DMS153 (cell line): ENCODE measurements around the gene TMEM51.

Experiments
- DNase-seq: peaks from one replicate; lab custom pipeline; 2025; lab: John Stamatoyannopoulos, UW

The TMEM51 gene

DNA sequence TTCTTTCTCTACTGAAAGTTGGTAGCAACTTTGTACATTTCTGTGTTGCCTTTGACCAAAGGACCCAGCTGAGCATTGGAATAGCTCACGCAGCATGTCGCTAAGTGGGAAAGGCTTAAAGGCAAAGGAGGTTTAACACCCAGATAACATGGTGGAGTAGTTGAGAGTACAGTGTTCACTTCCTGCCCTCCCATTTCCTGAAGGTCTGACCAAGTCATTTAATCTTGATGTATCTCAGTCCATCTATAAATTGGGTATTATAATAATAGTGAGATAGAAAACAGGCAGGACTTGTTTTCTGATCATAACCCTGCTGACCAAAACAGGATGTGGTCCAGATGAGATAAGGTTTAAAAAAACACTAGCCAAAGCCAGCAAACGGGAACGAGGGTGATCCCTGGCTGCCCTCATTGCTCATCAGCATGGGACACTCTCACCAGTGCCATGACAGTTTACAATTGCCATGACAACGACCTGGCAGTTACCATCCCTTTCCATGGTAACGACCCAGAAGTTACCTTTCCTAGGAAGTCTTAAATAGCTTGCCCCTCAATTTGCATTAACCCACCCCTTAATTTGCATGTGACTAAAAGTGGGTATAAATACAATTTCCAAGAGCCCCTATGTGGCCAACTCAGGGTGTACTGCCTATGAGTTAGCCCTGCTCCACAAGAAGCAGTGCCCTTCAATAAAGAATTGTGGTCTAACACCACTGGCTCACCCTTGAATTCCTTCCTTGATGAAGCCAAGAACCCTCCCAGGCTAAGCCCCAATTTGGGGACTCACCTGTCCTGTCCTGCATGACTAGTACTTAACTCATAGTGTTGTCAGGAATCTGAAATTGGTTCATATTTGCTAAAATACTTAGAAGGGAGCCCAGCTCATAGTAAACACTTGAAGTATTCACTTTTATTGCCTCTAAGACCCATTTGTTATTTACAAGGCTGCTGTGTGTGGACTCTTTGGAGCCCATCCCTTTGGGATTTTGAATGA lies 65.0 kb downstream of the TMEM51 start:
- no peak for DNase-seq

DNA sequence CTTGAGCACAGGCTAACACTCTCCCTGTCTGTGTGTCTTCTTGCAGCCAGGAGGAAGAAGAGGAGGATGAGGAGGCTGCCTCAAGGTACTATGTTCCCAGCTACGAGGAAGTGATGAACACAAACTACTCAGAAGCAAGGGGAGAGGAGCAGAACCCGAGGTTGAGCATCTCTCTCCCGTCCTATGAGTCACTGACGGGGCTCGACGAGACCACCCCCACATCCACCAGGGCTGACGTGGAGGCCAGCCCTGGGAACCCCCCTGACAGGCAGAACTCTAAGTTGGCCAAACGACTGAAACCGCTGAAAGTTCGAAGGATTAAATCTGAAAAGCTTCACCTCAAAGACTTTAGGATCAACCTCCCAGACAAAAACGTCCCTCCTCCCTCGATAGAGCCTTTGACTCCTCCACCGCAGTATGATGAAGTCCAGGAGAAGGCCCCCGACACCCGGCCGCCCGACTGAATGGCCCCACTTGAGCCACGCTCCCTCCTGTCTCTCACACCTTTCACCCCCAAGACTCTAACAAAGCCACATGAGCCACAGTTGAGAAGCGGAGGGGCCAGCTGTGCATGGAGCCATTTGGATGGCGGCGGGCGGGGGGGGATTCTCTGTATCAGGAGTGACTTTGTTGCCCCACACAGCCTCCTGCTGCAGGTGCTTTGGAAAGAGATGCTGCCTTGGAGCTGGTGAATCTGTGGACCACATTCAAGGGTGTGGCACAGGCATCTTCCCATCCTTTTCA lies 65.9 kb downstream of the TMEM51 start:
- DNase-seq = no peak

DNA sequence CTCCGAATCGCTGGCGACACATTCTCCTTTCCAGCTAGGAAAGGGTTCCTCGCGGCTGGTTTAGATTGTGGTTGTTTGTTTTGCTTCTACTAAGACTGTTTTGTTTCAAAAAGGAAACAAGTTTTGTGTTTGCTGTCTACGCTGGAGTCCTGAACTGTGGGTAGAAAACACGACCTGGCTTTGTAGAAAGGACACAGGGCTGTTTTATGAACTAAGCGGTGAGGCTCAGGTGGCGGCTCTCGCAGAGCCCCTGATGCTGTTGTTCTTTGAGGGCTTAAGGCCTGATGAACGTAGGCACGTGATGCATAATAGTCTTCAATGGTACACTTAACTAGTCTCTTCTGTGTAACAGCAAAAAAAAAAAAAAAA lies 66.5 kb downstream of the TMEM51 start:
- DNase-seq = no peak

DNA sequence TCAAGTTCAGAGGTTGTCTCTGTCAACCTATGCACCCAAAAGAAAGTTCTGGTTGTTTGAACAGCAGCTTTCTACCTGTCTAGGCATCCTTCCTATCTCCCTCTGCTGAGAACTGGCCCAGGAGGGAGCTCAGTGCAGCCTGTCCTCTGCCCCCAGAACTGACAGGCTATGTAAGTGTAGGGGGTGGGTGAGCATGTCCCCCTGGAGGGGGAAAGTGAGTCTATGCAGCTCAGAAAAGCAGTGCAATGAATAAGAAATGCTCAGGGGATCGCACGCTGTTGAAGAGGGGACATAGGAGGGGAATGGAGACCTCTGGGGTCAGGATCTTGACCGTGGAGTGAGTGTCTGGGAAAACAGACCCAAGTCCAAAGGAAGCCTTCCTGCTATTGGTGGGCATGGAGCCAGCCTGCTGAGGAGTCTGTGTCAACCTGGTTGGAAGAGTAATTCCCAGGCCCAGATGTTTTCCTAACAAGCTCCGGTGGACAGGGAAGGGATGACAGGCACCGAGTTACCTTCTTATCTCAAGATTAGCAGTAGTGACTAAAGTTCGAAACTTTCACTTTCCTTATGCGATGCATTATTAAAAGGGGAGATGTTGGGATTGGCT lies 67.4 kb downstream of the TMEM51 start:
- DNase-seq = no peak

DNA sequence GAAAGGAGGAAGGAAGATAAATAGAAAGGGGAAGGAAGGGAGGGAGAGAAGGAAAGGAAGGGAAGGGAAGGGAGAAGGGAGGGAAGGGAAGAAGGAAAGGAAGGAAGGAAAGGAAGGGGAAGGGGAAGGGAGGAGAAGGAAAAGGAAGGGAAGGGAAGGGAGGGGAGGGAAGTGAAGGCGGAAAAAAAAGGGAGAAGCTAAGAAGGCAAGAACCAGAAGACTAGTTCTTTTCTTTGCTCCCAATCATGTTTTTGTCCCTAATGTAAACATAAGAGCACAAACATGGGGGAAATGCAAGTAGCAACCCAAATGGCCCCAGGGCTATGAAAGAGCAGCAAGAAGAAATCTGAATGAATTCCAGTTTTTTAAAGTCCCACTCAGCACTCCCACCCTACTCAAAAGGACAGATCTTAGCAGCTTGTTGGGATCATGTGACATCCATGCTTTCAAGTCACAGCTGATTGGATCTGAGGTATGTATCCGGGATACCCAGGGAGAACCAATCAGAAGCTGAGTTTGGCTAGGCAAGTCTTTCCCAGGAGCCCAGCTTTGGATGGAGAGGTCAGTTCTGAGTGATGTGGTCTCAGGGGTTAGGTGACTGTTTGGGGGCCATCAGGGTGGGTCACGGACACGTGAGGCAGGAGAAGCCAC lies 69.2 kb downstream of the TMEM51 start:
- DNase-seq = no peak

DNA sequence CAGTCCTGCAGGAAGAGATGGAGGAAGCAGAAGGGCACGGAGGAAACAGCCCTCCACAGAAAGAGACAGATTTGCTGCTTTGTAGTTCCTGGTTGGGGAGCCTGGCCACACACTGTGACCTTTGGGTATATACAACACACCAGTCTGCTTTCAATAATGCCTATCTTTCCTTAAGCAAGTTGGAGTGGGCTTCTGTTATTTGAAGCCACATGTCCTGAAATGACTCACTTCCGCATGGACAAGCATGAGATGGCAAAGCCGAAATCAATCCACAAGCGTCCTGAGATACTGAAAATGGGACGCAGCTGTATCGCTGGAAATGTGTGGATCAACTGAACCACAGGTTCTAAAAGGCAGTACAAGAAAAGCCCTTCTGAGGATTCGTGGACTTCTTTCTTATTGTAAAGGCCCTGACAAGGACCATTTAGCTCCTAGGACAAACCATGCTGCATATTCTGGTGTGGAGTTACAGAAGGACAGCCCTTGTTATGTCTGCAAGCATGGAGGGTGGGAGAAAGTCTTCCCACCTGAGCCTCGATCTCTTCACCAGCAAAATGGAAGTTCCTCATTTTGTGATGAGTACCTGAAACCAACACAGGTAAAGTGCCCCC lies 70.8 kb downstream of the TMEM51 start:
- DNase-seq = no peak

DNA sequence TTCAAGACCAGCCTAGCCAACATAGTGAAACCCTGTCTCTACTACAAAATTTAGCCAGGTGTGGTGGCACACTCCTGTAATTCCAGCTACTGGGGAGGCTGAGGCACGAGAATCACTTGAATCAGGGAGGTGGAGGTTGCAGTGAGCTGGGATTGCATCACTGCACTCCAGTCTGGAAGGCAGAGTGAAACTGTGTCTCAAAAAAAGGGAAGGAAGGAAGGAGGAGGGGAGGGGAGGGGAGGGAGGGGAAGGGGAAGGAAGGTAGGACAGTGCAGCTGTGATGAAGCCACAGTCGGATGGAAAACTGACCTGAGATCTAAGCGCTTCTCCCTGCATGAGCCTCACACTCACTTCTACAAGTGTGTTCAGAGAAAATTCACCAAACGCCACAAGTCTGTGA lies 71.4 kb downstream of the TMEM51 start:
- DNase-seq = no peak

DNA sequence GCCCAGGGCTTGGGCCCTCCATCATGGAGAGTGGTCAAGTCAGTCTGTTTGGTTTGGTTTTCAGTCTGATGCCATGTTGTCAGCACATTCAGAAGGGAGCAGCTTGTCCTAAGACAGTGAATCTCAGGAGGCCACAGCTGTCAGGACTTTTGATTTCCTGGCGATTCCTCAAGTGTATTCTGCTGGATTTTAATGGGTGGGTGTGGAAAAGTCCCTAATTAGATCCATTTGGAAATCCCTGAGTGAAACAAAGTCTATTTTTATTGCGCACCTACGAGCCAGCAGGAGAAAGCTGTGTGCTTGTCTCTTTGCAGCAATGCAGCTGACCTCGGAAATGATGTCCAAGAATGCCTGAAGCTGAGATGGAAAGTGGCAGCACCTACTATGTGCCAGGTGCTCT lies 71.9 kb downstream of the TMEM51 start:
- no peak for DNase-seq

DNA sequence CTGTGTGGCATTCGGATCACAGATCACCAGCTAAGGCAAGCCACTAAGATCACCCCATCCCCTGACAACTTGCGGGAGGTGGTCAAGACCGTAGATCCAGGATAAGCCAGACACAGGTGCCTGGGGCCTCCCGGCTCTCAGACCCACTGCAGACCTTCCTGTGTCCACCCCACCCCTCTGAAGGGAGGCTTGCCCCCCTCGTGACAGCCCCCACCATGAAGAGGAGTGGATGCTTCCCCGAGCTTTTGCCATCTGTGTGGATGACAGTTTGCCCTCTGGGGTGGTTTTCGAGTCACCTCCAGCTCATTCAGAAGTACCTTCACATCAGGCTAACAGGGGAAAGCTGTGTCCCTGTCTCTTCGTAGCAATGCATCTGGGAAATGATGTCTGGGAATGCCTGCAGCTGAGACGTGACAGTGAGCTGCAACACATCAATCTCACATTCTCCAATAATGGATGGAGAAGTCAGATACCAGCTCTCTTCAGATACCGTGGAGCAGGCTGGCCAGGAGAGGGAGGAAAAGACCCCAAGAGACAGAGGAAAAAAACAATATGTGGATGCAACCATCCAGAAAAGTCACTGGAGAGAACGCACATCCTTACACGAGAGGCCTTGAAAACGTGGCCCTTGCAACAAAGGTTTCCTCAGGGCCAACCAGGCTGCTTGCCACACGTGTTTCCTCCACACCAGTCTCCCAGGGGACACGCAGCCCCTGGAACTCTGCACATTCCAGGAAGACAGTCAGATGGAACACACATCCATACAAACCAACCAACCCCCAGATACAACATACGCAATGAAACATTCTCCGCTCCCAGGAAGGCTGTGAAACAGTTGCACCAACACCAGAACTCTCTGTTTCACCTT lies 73.1 kb downstream of the TMEM51 start:
- DNase-seq = no peak

DNA sequence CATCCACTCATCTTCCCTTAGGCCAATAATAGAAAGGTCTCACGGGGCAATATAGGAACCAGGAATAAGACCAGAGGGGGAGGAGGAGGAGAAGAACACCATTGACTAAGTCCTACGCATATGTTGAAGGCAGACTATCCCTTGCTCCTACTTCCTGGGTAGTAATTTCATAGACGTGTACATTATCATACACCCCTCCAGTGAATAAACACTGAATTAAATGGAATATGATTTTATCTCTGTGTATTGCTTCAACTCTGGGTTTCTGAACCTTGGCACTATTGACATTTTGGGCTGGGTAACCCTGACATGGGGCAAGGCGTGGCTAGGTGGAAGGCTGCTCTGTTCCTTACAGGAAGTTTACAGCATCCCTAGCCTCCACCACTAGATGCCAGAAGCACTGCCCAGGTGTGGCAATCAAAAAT lies 76.2 kb downstream of the TMEM51 start:
- no peak for DNase-seq

DNA sequence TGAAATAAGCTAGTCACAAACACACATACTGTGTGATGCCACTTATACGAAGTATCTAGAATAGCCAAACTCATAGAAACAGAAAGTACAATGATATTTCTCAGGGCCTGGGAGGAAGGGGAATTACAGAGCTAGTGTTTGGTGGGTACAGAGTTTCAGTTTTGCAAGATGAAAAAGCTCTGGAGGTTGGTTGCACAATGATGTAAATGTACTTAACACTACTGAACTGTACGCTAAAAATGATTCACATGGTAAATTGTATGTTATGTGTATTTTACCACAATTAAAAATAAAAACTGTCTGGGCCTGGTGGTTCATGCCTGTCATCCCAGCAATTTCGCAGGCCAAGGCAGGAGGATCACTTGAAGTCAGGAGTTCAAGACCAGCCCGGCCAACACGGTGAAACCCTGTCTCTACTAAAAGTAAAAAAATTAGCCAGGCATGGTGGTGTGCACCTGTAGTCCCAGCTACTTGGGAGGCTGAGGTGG lies 78.2 kb downstream of the TMEM51 start:
- no peak for DNase-seq

DNA sequence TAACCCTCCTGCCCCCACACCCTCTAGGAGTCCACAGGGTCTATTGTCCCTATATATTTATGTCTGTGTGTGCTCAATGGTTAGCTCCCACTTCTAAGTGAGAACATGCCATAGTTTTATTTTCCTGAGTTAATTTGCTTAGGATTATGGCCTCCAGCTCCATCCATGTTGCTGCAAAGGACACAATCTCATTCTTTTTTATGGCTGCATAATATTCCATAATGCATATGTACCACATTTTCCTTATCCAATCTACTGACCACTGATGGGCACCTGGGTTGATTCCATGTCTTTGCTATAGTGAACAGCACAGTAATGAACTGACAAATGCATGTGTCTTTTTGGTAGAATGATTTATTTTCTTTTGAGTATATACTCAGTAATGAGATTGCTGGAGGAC lies 80.1 kb downstream of the TMEM51 start:
- DNase-seq = no peak

DNA sequence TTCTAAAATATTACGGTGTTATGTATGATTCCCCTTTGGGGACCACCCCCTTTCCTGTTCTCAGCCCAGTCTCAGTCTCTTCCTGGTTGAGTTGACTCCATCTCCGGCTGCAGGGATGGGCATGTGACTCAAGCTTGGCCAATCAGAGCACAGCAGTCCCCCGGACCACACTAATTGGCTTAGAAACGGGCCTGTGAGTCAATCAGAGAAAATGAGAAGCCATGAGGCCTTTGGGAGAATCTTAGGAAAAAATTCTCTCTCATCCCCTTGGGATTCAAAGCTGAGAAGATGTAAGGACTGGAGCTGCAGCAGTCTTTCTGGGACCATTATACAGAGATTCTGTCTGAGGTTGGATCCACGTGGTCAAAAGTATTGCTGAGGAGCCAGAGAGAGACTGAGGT lies 82.8 kb downstream of the TMEM51 start:
- no peak for DNase-seq

DNA sequence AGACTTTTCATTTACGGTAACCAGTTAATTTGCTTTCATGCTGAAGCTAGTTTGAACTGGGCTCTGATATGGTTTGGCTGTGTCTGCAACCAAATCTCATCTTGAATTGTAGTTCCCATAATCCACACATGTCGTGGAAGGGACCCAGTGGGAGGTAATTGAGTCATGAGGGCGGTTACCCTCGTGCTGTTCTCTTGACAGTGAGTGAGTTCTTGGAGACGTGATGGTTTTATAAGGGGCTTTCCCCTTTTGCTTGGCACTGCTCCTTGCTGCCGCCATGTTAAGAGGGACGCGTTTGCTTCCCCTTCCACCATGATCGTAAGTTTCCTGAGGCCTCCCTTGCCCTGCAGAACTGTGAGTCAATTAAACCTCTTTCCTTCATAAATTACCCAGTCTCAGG lies 83.2 kb downstream of the TMEM51 start:
- DNase-seq = no peak

DNA sequence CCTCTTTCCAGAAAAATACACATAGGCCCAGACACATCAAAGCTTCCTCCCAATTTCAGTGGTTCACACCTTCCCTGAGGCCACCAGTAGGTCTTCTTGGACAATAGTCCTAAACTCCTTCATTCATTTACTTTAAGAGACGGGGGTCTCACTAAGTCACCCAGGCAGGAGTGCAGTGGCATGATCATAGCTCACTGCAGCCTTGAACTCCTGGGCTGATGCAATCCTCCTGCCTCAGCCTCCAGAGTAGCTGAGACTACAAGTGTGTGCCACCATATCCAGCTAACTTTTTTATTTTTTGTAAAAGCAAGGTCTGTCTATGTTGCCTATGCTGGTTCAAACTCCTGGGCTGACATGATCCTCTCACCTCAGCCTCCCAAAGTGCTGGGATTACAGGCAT lies 85.2 kb downstream of the TMEM51 start:
- no peak for DNase-seq

DNA sequence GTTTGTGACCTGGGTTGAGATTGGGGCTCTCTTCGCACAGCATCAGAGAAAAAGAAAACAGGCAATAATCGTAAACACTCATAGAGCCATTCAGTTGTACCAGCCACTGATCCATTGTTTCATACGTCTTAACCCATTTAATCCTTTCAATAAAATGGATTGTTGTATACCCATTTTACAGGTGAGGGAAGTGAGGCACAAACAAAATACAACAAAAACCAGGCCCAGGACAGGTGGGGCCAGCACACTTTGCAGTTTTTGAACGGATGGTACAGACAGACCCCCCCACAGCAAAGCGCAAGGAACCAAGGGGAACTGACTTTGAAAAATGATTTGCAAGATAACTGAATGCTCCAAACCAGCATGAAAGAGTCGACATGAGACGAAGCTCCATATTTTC lies 89.2 kb downstream of the TMEM51 start:
- no peak for DNase-seq

DNA sequence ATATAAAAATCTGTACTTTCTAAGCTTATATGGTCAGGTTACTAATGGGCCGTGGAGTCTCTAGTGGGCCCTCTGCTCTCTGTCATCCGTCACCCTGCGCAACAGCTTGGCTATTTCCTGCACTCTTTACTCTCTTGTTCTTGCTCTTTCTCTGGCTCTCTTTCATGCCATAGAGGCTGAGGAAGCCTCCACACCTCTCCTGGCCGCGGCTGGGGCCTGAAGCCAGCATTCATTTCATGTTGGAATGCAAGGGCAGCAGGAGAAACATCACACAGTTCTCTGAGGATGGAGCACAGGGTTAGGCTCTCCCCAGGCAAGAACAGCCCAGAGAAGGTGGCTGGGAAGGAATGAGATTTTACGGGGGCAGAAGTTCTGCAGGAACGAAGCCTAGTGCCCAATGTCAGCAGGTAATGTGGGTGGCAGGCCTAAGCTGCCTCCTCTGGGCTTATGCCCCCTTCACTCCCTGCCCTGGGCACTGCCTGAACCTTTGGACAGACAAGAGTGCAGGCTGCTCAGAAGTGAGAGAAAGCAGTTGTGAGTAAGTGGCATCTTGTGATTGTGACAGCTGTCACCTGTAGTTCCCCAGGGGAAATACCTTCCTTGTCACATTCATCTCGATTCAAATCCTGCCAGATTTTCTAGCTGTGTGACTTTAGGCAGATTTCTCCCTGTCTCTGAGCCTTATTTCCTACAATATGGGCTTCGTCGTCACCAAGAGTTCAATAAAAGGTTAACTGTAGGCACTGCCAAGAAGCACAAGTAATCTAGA lies 89.9 kb downstream of the TMEM51 start:
- no peak for DNase-seq

DNA sequence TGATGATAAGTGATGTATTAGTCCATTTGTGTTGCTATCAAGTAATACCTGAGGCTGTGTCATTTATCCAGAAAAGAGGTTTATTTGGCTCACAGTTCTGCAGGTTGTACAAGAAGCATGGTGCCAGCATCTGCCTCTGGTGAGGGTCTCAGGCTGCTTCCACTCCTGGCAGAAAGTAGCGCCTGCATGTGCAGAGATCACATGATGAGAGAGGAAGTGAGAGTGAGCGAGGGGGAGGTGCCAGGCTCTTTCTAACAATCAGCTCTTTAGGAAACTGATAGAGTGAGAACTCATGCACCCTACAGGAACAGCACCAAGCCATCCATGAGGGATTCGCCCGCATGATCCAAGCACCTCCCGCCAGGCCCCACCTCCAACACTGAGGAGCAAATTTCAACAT lies 91.3 kb downstream of the TMEM51 start:
- no peak for DNase-seq

DNA sequence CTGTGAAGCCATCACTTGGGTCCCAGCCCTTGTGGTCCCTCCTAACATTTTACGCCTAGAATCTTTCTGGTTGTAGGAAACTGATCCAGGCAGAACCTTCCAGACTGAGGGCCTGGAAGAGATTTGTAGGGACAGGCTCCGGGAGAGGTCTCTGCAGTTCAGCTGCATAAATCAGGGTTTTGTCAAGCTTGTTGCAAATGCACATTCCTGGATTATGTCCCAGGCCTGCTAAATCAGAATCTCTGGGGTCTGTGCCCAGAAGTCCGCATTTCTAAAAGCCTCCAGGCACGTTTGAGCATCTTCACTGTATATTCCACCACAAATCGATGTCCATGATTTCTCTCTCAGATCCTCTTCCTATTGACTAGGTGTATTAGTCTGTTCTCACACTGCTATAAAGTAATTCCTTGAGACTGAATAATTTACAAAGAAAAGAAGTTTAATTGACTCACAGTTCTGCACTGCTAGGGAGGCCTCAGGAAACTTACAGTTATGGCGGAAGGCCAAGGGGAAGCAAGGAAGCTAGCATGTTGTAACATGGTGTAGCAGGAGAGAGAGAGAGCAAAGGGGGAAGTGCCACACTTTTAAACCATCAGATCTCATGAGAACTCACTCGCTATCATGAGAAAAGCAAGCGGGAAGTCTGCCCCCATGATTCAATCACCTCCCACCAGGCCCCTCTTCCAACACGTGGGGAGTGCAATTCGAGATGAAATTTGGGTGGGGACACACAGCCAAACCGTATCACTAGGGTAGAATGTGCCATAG lies 92.2 kb downstream of the TMEM51 start:
- no peak for DNase-seq
